Neural progenitor cell (in vitro differentiated cells): ENCODE measurements around the gene HM13.
"Not testable (repeated sequence)": the region's sequence is repeated elsewhere in the genome, so short reads cannot be mapped to it uniquely, and the experiment has no call there.

Source experiments
- EZH2 ChIP-seq: fragments of 200-600 bp; sonication (generic); IDR thresholded peaks from 2 replicates; pipeline ENCODE4 v1.6.1; 2017; ENCODE audit warnings: antibody characterized with exemption, mild to moderate bottlenecking, moderate library complexity
- EZH2phosphoT487 ChIP-seq: fragments of 200-600 bp; sonication (generic); IDR thresholded peaks from 2 replicates; pipeline ENCODE4 v1.6.1; 2017; ENCODE audit warnings: antibody characterized with exemption
- TF ChIP-seq, protein P1 (sequence below): fragments of 200-600 bp; sonication (generic); IDR thresholded peaks from 2 replicates; pipeline ENCODE4 v1.5.1; 2017; ENCODE audit warnings: antibody characterized with exemption, mild to moderate bottlenecking

- TF ChIP-seq, protein P1, sequence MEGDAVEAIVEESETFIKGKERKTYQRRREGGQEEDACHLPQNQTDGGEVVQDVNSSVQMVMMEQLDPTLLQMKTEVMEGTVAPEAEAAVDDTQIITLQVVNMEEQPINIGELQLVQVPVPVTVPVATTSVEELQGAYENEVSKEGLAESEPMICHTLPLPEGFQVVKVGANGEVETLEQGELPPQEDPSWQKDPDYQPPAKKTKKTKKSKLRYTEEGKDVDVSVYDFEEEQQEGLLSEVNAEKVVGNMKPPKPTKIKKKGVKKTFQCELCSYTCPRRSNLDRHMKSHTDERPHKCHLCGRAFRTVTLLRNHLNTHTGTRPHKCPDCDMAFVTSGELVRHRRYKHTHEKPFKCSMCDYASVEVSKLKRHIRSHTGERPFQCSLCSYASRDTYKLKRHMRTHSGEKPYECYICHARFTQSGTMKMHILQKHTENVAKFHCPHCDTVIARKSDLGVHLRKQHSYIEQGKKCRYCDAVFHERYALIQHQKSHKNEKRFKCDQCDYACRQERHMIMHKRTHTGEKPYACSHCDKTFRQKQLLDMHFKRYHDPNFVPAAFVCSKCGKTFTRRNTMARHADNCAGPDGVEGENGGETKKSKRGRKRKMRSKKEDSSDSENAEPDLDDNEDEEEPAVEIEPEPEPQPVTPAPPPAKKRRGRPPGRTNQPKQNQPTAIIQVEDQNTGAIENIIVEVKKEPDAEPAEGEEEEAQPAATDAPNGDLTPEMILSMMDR: not testable (repeated sequence)
- not testable (repeated sequence) for TF ChIP-seq EZH2, EZH2phosphoT487
Measured at GRCh38 chr20:31539636-31540035, 25.4 kb downstream of the HM13 start.
